ENCODE results near the gene PPFIBP2. TPM values are rescaled to one million over a fixed set of nuclear protein-coding genes. Genes with fewer than 3 reads are reported as not detected.

PPFIBP2 gene
- total and polyA plus RNA-seq, 10 of the 15 experiments (the other 5 are each of a cell fraction or from before 2014, with no cell fraction given): 17.3 to 56.3 (median 39.2) TPM

DNA sequence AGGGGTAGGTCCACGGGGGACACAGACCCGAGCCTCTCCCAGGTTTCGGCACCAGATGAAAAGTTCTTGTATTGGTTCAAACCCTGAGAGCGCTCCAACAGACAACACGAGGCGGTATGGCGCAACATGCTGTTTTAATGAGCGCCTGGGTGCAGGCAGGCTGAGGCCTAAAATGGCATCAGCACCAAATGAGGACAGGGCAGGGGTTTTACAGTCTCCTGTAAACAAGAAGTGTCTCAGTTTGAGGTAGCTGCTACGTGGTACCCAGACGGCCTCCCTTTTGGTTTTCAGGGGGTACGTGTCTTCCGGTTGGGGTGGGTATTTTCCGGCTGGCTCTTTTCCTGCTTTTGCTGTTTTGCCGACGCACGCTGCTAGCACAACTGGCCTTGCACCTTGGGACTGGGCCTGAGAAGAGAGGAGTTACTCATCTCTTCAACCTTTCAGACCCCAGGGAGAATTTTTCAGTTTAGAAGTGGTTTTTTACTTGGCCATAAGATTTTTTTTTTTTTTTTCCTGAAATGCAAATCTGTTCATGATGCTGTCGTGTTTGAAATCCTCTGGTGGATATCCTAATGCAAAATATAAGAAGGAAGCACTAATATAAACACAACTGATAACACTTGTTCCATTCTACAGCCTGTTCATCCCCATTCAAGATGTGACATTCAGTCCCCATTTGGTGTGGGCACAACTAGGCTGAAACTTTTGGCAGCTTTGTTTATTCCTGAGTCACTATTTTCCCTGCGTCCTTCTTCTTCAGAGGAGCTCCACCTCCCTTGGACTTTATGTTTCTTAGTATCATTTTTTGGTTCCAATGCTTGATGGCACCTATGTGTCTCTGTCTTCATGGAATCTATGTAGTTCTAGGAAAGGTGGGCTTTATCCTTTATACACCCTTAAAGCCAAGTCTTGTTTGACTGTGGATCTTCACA is 6.5 kb downstream of the PPFIBP2 start:
- WGBS (ENCODE audit: insufficient coverage, insufficient replicate concordance, low lambda C conversion rate, missing lambda C conversion rate): 1% methylated on average over 18 of the region's 18 CpGs
- H3K9ac ChIP-seq (ENCODE audit: control insufficient read depth, insufficient read depth, low read length): peak overlapping the region; percentile 98
- peak overlapping the region; percentile 92 for H3K4me3 ChIP-seq
- peak overlapping the region; percentile 19 for H2AFZ ChIP-seq (ENCODE audit: control insufficient read depth, low read depth, low read length)
- intact Hi-C loops (cut with micrococcal nuclease; ENCODE audit: unreplicated experiment): loop anchor here (10.0 kb wide), 2 partner anchors 905 to 1035 kb away; partner anchors contain the start of genes ARFIP2, TAF10, TIMM10B and TPP1
- POLR2A ChIA-PET: interaction anchor here (0.6 to 5.0 kb wide), 12 partner anchors 8 to 84 kb away, joined by 3 to 78 read pairs (median 4); partner anchors contain the start of gene PPFIBP2
- in situ Hi-C loops (cut with MboI): loop anchor here (10.0 to 25.0 kb wide), 2 partner anchors 905 to 1833 kb away; partner anchors contain the start of genes TAF10, TPP1, TRIM22 and TRIM5
- peak; percentile 77 for ATAC-seq
- H3K27me3 ChIP-seq (replicated peaks in 1 of 2; ENCODE audit: control insufficient read depth in 2 of 2, insufficient read depth in 2 of 2, low read length in 1 of 2): no peaks in the 10 kb centered on the region
- CTCF ChIA-PET: interaction anchor here (0.7 to 8.4 kb wide), 18 partner anchors 8 to 466 kb away, joined by 3 to 67 read pairs (median 6); partner anchors contain the start of genes EIF3F and PPFIBP2
- TSS peak; percentile 15 for BruUV-seq (replicated peaks)
- H3K27ac ChIP-seq (ENCODE audit: control insufficient read depth, insufficient read depth): peak overlapping the region; percentile 100
- peaks cover 57% of the 10 kb centered on the region for H3K4me1 ChIP-seq (ENCODE audit: control insufficient read depth, insufficient read depth, low read length)
- peak; percentile 78 for FAIRE-seq
- no peaks in the 10 kb centered on the region for H3K9me3 ChIP-seq (replicated peaks; ENCODE audit: control insufficient read depth, insufficient read depth, low read length)
- no peaks in the 10 kb centered on the region for H4K20me1 ChIP-seq (ENCODE audit: control insufficient read depth, insufficient read depth)
- RAD21 ChIA-PET (ENCODE audit: unreplicated experiment): interaction anchor here (0.7 to 4.7 kb wide), 18 partner anchors 9 to 172 kb away, joined by 3 to 57 read pairs (median 6); partner anchors contain the start of gene PPFIBP2
- peak overlapping the region; percentile 100 for H3K4me2 ChIP-seq (ENCODE audit: control insufficient read depth, insufficient read depth)
- DNase-seq (ENCODE audit: low read depth, low spot score): peak; percentile 89
- SMC1A ChIA-PET (ENCODE audit: uncharacterized antibody, unreplicated experiment): interaction anchor here (0.6 to 7.2 kb wide), 20 partner anchors 7 to 152 kb away, joined by 3 to 107 read pairs (median 6); partner anchors contain the start of gene PPFIBP2
- no peaks in the 10 kb centered on the region for H3K36me3 ChIP-seq (ENCODE audit: control insufficient read depth in 2 of 2, insufficient read depth in 2 of 2, low read length in 1 of 2)
- peaks cover 96% of the 10 kb centered on the region for H3K79me2 ChIP-seq (ENCODE audit: control insufficient read depth, insufficient read depth, low read length)
- TF ChIP-seq, protein P1, sequence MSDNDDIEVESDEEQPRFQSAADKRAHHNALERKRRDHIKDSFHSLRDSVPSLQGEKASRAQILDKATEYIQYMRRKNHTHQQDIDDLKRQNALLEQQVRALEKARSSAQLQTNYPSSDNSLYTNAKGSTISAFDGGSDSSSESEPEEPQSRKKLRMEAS (IDR thresholded peaks at IDR 0.05; ENCODE audit: low read depth, low read length): no peak
- TF ChIP-seq CHD1 (IDR thresholded peaks at IDR 0.05; ENCODE audit: low read depth, low read length) (no peak), RUNX3 (IDR thresholded peaks at IDR 0.05; ENCODE audit: low read length) (peak; percentile 59), RB1 (IDR thresholded peaks at IDR 0.05; ENCODE audit: borderline replicate concordance) (no peak), PAX5 (IDR thresholded peaks at IDR 0.05; ENCODE audit: borderline replicate concordance, low read depth, low read length) (no peak), MYC (IDR thresholded peaks at IDR 0.05; ENCODE audit: insufficient read depth, insufficient read length, insufficient replicate concordance, low read length, severe bottlenecking) (no peak), SUZ12 (IDR thresholded peaks at IDR 0.05; ENCODE audit: unreplicated experiment) (no peak), MEF2A (IDR thresholded peaks at IDR 0.05; ENCODE audit: insufficient read depth, low read depth, low read length) (no peak), FOXK2 (IDR thresholded peaks at IDR 0.05) (no peak), ZNF207 (IDR thresholded peaks at IDR 0.05; ENCODE audit: borderline replicate concordance) (0 out of 2 replicates have a peak, but pooled peaks have one; percentile 43), IKZF1 (conservative IDR thresholded peaks at IDR 0.05) (no peak), RFX5 (IDR thresholded peaks at IDR 0.05; ENCODE audit: low read depth, low read length) (no peak), SREBF2 (IDR thresholded peaks at IDR 0.05; ENCODE audit: low read length) (no peak), WRNIP1 (IDR thresholded peaks at IDR 0.05; ENCODE audit: borderline replicate concordance, low read depth, low read length) (no peak), STAT3 (IDR thresholded peaks at IDR 0.05; ENCODE audit: low read depth, low read length) (no peak), FOXM1 (IDR thresholded peaks at IDR 0.05; ENCODE audit: low read depth, low read length) (no peak), MEF2B (IDR thresholded peaks at IDR 0.05; ENCODE audit: partially characterized antibody, poor library complexity, severe bottlenecking) (peak; percentile 41), CREM (IDR thresholded peaks at IDR 0.05; ENCODE audit: low read depth) (no peak)
- TF ChIP-seq, protein P2, sequence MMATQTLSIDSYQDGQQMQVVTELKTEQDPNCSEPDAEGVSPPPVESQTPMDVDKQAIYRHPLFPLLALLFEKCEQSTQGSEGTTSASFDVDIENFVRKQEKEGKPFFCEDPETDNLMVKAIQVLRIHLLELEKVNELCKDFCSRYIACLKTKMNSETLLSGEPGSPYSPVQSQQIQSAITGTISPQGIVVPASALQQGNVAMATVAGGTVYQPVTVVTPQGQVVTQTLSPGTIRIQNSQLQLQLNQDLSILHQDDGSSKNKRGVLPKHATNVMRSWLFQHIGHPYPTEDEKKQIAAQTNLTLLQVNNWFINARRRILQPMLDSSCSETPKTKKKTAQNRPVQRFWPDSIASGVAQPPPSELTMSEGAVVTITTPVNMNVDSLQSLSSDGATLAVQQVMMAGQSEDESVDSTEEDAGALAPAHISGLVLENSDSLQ (IDR thresholded peaks at IDR 0.05): no peak

Measured in GM12878 (cell line).